K562 (cell line): ENCODE results near the gene TM9SF4. TPM values are rescaled to one million over a fixed set of nuclear protein-coding genes. Genes with fewer than 3 reads are reported as not detected.

Experiments
- DMBX1 ChIP-seq: fragments of 250-450 bp; sonication (Bioruptor Pico); IDR thresholded peaks from 2 replicates; pipeline ENCODE4 v1.8.0; 2022; ENCODE audit warnings: inconsistent platforms, mild to moderate bottlenecking, moderate library complexity, borderline replicate concordance
- E2F1 ChIP-seq: sonication (generic); formaldehyde crosslinking; IDR thresholded peaks from 2 replicates; pipeline ENCODE4 v1.8.1; 2023; ENCODE audit warnings: mild to moderate bottlenecking, missing genetic modification reagents, moderate library complexity
- ELF4 ChIP-seq: fragments of 450-650 bp; formaldehyde crosslinking; IDR thresholded peaks from 2 replicates; pipeline ENCODE4 v1.4.0; 2022; ENCODE audit warnings: missing genetic modification characterization
- ELK3 ChIP-seq: fragments of 450-650 bp; formaldehyde crosslinking; IDR thresholded peaks from 2 replicates; pipeline ENCODE4 v1.4.0; 2020; ENCODE audit warnings: mild to moderate bottlenecking
- HDAC3 ChIP-seq: fragments of 450-650 bp; IDR thresholded peaks from 2 replicates; pipeline ENCODE4 v1.6.1; 2018; ENCODE audit warnings: borderline replicate concordance, mild to moderate bottlenecking, moderate library complexity; ENCODE audit not compliant: partially characterized antibody
- KDM4B ChIP-seq, 2 experiments: fragments of 450-650 bp in 1 of 2; sonication (generic) in 1 of 2; IDR thresholded peaks; 2 replicates each; pipeline ENCODE4 v1.6.1; 2016 to 2017; ENCODE audit warnings: borderline replicate concordance in 2 of 2, antibody characterized with exemption in 1 of 2, low read depth in 1 of 2, mild to moderate bottlenecking in 1 of 2
- KLF6 ChIP-seq: fragments of 250-450 bp; sonication (Bioruptor Pico); IDR thresholded peaks from 2 replicates; pipeline ENCODE4 v1.4.0; 2020; ENCODE audit warnings: mild to moderate bottlenecking, moderate library complexity, borderline replicate concordance
- MXI1 ChIP-seq: IDR thresholded peaks from 2 replicates; pipeline ENCODE4 v1.6.1; 2011; ENCODE audit warnings: low read depth, mild to moderate bottlenecking, improper control_type of control experiment, low read length
- NELFE ChIP-seq: IDR thresholded peaks from 2 replicates; pipeline ENCODE4 v1.6.1; 2011; ENCODE audit warnings: mild to moderate bottlenecking; ENCODE audit not compliant: insufficient read depth, insufficient read length
- NEUROD1 ChIP-seq: fragments of 150-350 bp; IDR thresholded peaks from 2 replicates; pipeline ENCODE4 v1.6.1; 2014; ENCODE audit warnings: borderline replicate concordance, low read length, low read depth; ENCODE audit not compliant: partially characterized antibody
- RBM25 ChIP-seq: fragments of 200-400 bp; formaldehyde crosslinking; IDR thresholded peaks from 2 replicates; pipeline ENCODE4 v1.6.1; 2018; ENCODE audit warnings: low read length, low read depth, moderate library complexity; ENCODE audit not compliant: severe bottlenecking
- RERE ChIP-seq: sonication (generic); formaldehyde crosslinking; IDR thresholded peaks from 2 replicates; pipeline ENCODE4 v1.8.0; 2023; ENCODE audit warnings: missing genetic modification reagents, mild to moderate bottlenecking, borderline replicate concordance
- ZBTB2 ChIP-seq: fragments of 450-650 bp; IDR thresholded peaks from 2 replicates; pipeline ENCODE4 v1.6.1; 2016; ENCODE audit warnings: antibody characterized with exemption
- ZFP36 ChIP-seq: fragments of 150-350 bp; IDR thresholded peaks from 2 replicates; pipeline ENCODE4 v1.6.1; 2018; ENCODE audit warnings: low read length, low read depth; ENCODE audit not compliant: partially characterized antibody
- ZNF445 ChIP-seq: fragments of 250-450 bp; sonication (Bioruptor Pico); IDR thresholded peaks from 2 replicates; pipeline ENCODE4 v1.4.0; 2020; ENCODE audit warnings: low read depth, mild to moderate bottlenecking, moderate library complexity
- polyA plus RNA-seq, 8 experiments: library from polyadenylated mRNA; depleted of rRNA in 4 of 8; stranded (reverse) in 5 of 8; unstranded in 3 of 8; fragments of >200 nt; fragmentation: Nextera tagmentation in 2 of 8; fragmentation: Illumina TruSeq in 1 of 8; extraction: Ambion mirVana in 2 of 8; extraction: Trizol in 1 of 8; gene quantifications; 2 replicates each; pipeline versions ENCODE4 v1.2.1 to v1.2.3, GENCODE V29; 2011 to 2014; ENCODE audit warnings: inconsistent platforms in 1 of 8, missing spikeins in 1 of 8
- total RNA-seq, 7 experiments: library from RNA; depleted of rRNA in 6 of 7; stranded (reverse); fragments of >200 nt in 6 of 7; fragmentation: Illumina TruSeq in 2 of 7; extraction: Trizol in 2 of 7; gene quantifications; 2 replicates each; pipeline versions ENCODE4 v1.2.1 to v1.2.3, GENCODE V29; 2011 to 2021; ENCODE audit warnings: low replicate concordance in 1 of 7
- TF ChIP-seq, protein P1 (sequence below): sonication (generic); formaldehyde crosslinking; IDR thresholded peaks from 2 replicates; pipeline ENCODE4 v1.8.0; 2022; ENCODE audit warnings: mild to moderate bottlenecking, missing genetic modification reagents
- TF ChIP-seq, protein P2 (sequence below): fragments of 250-450 bp; sonication (Bioruptor Pico); IDR thresholded peaks from 2 replicates; pipeline ENCODE4 v1.6.1; 2021; ENCODE audit warnings: mild to moderate bottlenecking

Gene TM9SF4
- total and polyA plus RNA-seq, 9 of the 15 experiments (the other 6 are each of a cell fraction or from before 2014, with no cell fraction given), result 14.5 to 46.3 (median 26.9) TPM

DNA sequence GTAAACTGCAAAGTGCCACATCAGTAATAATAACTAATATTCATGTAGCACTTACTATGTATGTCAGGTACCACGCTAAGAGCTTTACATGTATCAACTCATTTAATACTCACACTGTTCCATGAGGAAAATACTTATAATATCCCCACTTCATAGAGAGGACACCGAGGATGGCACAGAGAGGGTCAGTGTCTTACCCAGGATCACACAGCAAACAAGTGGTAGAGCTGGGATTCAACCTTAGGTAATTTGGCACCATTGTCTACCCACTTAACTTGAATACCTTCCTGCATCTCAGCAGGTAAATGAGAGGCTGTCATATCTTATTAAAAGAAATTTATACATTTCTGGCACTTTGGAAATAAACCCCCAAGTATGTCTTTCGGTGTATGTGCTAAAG, 106.2 kb downstream of the TM9SF4 start (continued):
- no peak for TF ChIP-seq ZBTB2
- TF ChIP-seq ZNF445 (CRISPR knock-in tag), result no peak
- TF ChIP-seq KDM4B (IDR thresholded peaks at IDR 0.05; ENCODE audit: borderline replicate concordance in 2 of 2, low read depth in 1 of 2), result no peak
- no peak for TF ChIP-seq RERE (CRISPR knock-in tag)
- no peak for TF ChIP-seq E2F1 (CRISPR knock-in tag)
- TF ChIP-seq ELF4, result no peak
- no peak for TF ChIP-seq NELFE
- TF ChIP-seq, protein P1, sequence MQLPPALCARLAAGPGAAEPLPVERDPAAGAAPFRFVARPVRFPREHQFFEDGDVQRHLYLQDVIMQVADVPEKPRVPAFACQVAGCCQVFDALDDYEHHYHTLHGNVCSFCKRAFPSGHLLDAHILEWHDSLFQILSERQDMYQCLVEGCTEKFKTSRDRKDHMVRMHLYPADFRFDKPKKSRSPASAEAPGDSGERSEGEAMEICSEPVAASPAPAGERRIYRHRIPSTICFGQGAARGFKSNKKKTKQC (CRISPR knock-in tag), result no peak
- no peak for TF ChIP-seq KLF6
- TF ChIP-seq MXI1, result no peak
- peak; percentile 83 for TF ChIP-seq RBM25
- TF ChIP-seq ZFP36, result peak; percentile 84
- TF ChIP-seq DMBX1 (CRISPR knock-in tag), result no peak
- TF ChIP-seq, protein P2, sequence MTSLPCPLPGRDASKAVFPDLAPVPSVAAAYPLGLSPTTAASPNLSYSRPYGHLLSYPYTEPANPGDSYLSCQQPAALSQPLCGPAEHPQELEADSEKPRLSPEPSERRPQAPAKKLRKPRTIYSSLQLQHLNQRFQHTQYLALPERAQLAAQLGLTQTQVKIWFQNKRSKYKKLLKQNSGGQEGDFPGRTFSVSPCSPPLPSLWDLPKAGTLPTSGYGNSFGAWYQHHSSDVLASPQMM, result no peak
- TF ChIP-seq HDAC3, result no peak
- TF ChIP-seq NEUROD1, result no peak
- TF ChIP-seq ELK3 (CRISPR knock-in tag), result no peak
